ENCODE results near the gene LTBP2. TPM values are rescaled to one million over a fixed set of nuclear protein-coding genes. Genes with fewer than 3 reads are reported as not detected.

Gene LTBP2
- total RNA-seq, 1 donor from 2014 or later: 39.5 TPM

DNA sequence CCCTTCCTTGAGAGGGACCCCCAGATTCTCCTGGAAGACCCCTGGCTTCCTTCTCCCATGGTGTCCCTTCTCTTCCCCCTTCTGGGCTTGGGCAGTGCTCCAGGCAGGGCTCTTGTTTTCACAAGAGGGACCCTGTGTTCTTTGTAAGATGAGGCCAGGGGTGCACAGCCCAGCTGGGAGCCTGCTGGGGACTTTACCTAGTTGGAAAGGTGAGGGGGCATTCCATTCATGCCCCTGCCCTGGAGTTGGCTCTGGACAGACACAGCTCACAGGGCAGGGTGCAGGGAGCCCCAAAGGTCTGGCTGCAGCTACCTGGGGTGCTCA lies 87.3 kb downstream of the LTBP2 start:
- H3K27ac ChIP-seq: no peak overlapping the region
- H3K36me3 ChIP-seq: peaks cover 16% of the 10 kb centered on the region
- H3K4me1 ChIP-seq: peaks cover 9% of the 10 kb centered on the region
- TF ChIP-seq, protein P1, sequence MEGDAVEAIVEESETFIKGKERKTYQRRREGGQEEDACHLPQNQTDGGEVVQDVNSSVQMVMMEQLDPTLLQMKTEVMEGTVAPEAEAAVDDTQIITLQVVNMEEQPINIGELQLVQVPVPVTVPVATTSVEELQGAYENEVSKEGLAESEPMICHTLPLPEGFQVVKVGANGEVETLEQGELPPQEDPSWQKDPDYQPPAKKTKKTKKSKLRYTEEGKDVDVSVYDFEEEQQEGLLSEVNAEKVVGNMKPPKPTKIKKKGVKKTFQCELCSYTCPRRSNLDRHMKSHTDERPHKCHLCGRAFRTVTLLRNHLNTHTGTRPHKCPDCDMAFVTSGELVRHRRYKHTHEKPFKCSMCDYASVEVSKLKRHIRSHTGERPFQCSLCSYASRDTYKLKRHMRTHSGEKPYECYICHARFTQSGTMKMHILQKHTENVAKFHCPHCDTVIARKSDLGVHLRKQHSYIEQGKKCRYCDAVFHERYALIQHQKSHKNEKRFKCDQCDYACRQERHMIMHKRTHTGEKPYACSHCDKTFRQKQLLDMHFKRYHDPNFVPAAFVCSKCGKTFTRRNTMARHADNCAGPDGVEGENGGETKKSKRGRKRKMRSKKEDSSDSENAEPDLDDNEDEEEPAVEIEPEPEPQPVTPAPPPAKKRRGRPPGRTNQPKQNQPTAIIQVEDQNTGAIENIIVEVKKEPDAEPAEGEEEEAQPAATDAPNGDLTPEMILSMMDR (IDR thresholded peaks at IDR 0.05): no peak
- no peak overlapping the region for H3K4me3 ChIP-seq
- H3K9me3 ChIP-seq: no peaks in the 10 kb centered on the region
- intact Hi-C loops (cut with DNase I): no loop called here
- no peaks in the 10 kb centered on the region for H3K27me3 ChIP-seq (ENCODE audit: low read depth)
- no peak for DNase-seq
- no peak for ATAC-seq

DNA sequence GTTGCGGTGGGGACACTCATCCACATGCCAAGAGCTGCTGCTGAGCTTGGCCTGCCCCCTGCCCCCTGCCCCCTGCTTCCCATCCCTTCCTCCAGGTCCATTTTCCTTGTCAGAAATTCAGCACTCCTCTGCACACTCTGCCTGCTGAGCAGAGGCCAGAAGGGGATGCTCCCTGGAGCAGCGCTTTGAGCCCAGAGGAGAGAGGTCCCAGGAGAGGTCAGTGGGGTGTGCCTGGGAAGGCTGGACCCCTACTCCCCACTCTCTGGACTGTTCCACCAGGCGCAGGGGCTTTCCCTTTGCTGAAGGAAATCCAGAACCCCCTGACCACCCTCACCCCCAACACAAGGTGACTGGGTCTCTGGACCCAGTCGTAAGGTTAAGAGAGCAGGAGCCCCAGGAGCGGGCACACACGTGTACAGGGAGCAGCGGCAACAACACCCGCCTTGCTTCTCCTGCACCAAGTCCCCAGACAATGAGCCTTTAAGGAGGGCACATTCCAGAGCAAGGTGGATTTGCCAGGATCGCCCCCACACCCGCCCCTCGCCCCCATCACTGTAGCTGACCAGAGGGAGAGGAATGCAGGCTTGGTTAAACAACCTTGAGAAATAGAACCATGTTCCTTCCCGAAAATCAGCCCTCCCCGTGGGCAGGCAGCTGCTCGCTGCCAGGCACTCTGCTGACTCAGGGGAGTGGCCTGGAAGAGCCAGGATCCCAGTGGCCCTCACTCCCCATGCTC lies 87.8 kb downstream of the LTBP2 start:
- intact Hi-C loops (cut with DNase I): no loop called here
- ATAC-seq (peak; percentile 22 to 27), DNase-seq (no peak)
- Histone ChIP-seq H3K4me3 (no peak overlapping the region), H3K27me3 (ENCODE audit: low read depth) (no peaks in the 10 kb centered on the region), H3K36me3 (peaks cover 16% of the 10 kb centered on the region), H3K4me1 (peaks cover 9% of the 10 kb centered on the region), H3K27ac (no peak overlapping the region), H3K9me3 (no peaks in the 10 kb centered on the region)
- TF ChIP-seq, protein P1 (IDR thresholded peaks at IDR 0.05): no peak

DNA sequence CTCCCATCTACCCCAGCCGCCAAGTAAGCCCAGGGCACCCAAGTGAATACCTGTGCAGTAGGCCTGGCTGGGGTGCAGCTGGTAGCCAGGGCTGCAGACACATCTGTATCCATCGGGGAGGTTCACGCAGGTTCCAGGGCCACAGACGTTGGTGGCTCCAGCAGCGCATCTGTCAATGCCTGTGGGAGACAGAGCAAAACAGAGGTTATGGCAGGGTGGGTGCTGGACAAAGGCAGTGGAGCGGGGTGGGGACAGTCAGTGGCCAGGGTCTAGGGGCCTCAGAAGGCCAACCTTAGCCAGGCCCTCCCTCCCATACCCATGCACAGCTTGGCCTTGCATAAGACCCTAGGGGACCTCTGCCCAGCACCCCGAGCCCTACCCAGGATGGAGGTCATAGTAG lies 89.3 kb downstream of the LTBP2 start:
- Histone ChIP-seq H3K9me3 (no peaks in the 10 kb centered on the region), H3K36me3 (peaks cover 10% of the 10 kb centered on the region), H3K27ac (no peak overlapping the region), H3K4me3 (no peak overlapping the region), H3K27me3 (ENCODE audit: low read depth) (no peaks in the 10 kb centered on the region), H3K4me1 (peaks cover 9% of the 10 kb centered on the region)
- DNase-seq: peak; percentile 21
- TF ChIP-seq, protein P1 (IDR thresholded peaks at IDR 0.05): no peak
- ATAC-seq: no peak
- intact Hi-C loops (cut with DNase I): no loop called here

DNA sequence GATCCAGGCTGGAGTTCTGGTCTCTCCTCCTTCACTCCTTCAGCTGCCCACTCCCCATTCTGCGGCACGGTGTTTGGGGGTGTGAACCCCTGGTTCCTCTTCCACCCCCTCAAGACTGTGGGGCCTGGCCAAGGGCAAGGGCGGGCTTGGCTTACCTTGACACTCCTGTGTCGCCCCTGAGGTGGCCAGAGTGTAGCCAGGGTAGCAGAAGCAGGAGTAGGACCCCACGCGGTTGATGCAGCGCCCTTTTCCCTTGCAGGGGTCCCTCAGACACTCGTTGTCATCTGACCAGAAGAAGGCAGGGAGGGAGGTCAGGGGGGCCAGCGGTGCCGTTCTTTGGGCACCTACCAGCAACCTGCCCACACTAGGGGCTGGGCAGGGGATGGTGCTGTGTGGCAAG lies 90.3 kb downstream of the LTBP2 start:
- Histone ChIP-seq H3K4me1 (peaks cover 9% of the 10 kb centered on the region), H3K27me3 (ENCODE audit: low read depth) (no peaks in the 10 kb centered on the region), H3K9me3 (no peaks in the 10 kb centered on the region), H3K27ac (no peak overlapping the region), H3K4me3 (no peak overlapping the region), H3K36me3 (peaks cover 13% of the 10 kb centered on the region)
- DNase-seq (peak; percentile 28), ATAC-seq (no peak)
- TF ChIP-seq, protein P1 (IDR thresholded peaks at IDR 0.05): no peak
- intact Hi-C loops (cut with DNase I): no loop called here

DNA sequence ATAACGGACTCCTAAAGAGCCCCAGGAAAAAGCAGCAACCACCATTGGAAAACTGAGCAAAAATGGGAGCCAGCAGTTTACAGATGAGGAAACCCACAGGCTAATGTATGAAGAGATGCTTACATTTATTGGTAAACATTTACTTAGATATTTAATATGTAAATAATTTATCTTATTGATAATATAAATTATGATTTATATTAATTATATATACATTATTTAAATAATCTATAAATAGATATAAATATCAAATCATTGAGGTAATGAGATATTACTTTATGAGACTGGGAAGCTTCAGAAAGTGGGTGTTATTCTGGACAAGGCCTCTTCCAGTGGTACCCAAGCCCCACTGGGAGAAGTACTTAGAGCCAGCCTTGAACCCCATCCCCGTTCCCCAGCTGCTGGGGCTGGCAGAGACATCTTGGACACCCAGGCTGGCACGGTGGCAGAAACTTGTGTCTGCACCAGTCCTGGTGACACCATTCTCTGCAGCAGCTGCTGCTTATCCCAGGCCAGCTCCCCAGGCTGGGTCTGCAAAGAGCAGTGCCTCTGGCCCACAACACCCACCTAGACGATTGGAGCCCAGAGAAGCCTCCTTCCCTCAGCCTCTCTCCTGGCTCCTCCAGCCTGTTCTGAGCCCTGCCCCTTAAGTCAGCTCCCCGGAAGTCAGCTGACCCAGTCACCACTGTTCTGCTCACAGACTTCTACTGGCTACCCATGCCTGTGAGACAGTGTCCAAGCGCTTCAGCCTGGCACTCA lies 92.5 kb downstream of the LTBP2 start:
- ATAC-seq (no peak), DNase-seq (peak; percentile 26)
- peaks cover 18% of the 10 kb centered on the region for H3K36me3 ChIP-seq
- no peaks in the 10 kb centered on the region for H3K9me3 ChIP-seq
- peaks cover 7% of the 10 kb centered on the region for H3K4me1 ChIP-seq
- H3K27me3 ChIP-seq (ENCODE audit: low read depth): no peaks in the 10 kb centered on the region
- H3K4me3 ChIP-seq: no peak overlapping the region
- TF ChIP-seq, protein P1 (IDR thresholded peaks at IDR 0.05): no peak
- H3K27ac ChIP-seq: no peak overlapping the region
- intact Hi-C loops (cut with DNase I): no loop called here

Measured in lower lobe of right lung (tissue), 2 donors.